Inferior parietal cortex (tissue), 1 donor: ENCODE data around the gene INTS11.
"Not testable (repeated sequence)": the region's sequence is repeated elsewhere in the genome, so short reads cannot be mapped to it uniquely, and the experiment has no call there.

Experiments
- DNase-seq: peaks from one replicate; pipeline ENCODE4 v3.0.0-alpha.2; 2016; ENCODE audit errors: extremely low spot score

Gene INTS11

GRCh38 chr1:1329304-1330210 is 5.1 kb upstream of the INTS11 start:
- DNase-seq, result no peak

GRCh38 chr1:1328254-1328653 is 3.8 kb upstream of the INTS11 start:
- no peak for DNase-seq

- no peak for DNase-seq
These were observed 2.8 kb upstream of the INTS11 start for GRCh38 chr1:1327291-1327690.

GRCh38 chr1:1326075-1326605 is 1.7 kb upstream of the INTS11 start:
- no peak for DNase-seq

- no peak for DNase-seq
These were observed 1.0 kb upstream of the INTS11 start for GRCh38 chr1:1325288-1326074.

GRCh38 chr1:1324084-1324523 is 356 bp downstream of the INTS11 start:
- no peak for DNase-seq

- no peak for DNase-seq
These were observed 1.5 kb downstream of the INTS11 start for GRCh38 chr1:1322952-1323351.

GRCh38 chr1:1322418-1322817 is 2.0 kb downstream of the INTS11 start:
- no peak for DNase-seq

GRCh38 chr1:1321477-1321876 is 3.0 kb downstream of the INTS11 start:
- no peak for DNase-seq

- no peak for DNase-seq
These were observed 3.6 kb downstream of the INTS11 start for GRCh38 chr1:1320666-1321448.

GRCh38 chr1:1319646-1319941 is 4.9 kb downstream of the INTS11 start:
- no peak for DNase-seq

GRCh38 chr1:1318777-1319645 is 5.4 kb downstream of the INTS11 start:
- no peak for DNase-seq

GRCh38 chr1:1318131-1318652 is 6.3 kb downstream of the INTS11 start:
- peak; percentile 69 for DNase-seq

GRCh38 chr1:1317420-1317819 is 7.0 kb downstream of the INTS11 start:
- no peak for DNase-seq

GRCh38 chr1:1316199-1316598 is 8.3 kb downstream of the INTS11 start:
- DNase-seq, result not testable (repeated sequence)

- DNase-seq, result no peak
These were observed 9.0 kb downstream of the INTS11 start for GRCh38 chr1:1315435-1315954.

GRCh38 chr1:1314678-1315335 is 9.7 kb downstream of the INTS11 start:
- DNase-seq, result no peak

- no peak for DNase-seq
These were observed 10.2 kb downstream of the INTS11 start for GRCh38 chr1:1314237-1314586.

GRCh38 chr1:1313500-1314236 is 10.8 kb downstream of the INTS11 start:
- no peak for DNase-seq
